ENCODE data around the gene SIGLEC7. TPM values are rescaled to one million over a fixed set of nuclear protein-coding genes. Genes with fewer than 3 reads are reported as not detected.

SIGLEC7 gene
- total RNA-seq, 6 experiments from 2014 or later: 2.4 to 7.3 (median 3.9) TPM

- ATAC-seq (no peak), DNase-seq (peak in 1 of 3 donors; percentile 45)
- H3K9me3 ChIP-seq: no peaks in the 10 kb centered on the region
- TF ChIP-seq, protein P1, sequence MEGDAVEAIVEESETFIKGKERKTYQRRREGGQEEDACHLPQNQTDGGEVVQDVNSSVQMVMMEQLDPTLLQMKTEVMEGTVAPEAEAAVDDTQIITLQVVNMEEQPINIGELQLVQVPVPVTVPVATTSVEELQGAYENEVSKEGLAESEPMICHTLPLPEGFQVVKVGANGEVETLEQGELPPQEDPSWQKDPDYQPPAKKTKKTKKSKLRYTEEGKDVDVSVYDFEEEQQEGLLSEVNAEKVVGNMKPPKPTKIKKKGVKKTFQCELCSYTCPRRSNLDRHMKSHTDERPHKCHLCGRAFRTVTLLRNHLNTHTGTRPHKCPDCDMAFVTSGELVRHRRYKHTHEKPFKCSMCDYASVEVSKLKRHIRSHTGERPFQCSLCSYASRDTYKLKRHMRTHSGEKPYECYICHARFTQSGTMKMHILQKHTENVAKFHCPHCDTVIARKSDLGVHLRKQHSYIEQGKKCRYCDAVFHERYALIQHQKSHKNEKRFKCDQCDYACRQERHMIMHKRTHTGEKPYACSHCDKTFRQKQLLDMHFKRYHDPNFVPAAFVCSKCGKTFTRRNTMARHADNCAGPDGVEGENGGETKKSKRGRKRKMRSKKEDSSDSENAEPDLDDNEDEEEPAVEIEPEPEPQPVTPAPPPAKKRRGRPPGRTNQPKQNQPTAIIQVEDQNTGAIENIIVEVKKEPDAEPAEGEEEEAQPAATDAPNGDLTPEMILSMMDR (IDR thresholded peaks at IDR 0.05): no peak
- TF ChIP-seq POLR2A (IDR thresholded peaks at IDR 0.05): no peak
- H3K27ac ChIP-seq: peak overlapping the region; percentile 40 to 81 (median 60)
- H3K4me3 ChIP-seq: peak overlapping the region; percentile 16 to 33 (median 16)
- no peaks in the 10 kb centered on the region for H3K27me3 ChIP-seq
- 70% methylated on average over 2 of the region's 16 CpGs for WGBS (ENCODE audit: insufficient coverage, low coverage, low lambda C conversion rate, missing lambda C conversion rate)
- no peaks in the 10 kb centered on the region for H3K4me1 ChIP-seq
- H3K36me3 ChIP-seq: no peaks in the 10 kb centered on the region
- intact Hi-C loops (cut with DNase I): no loop called here
These were observed 16.6 kb upstream of the SIGLEC7 start for GRCh38 chr19:51125421-51126075.

GRCh38 chr19:51127032-51127431 is 15.1 kb upstream of the SIGLEC7 start:
- no peaks in the 10 kb centered on the region for H3K9me3 ChIP-seq
- no peaks in the 10 kb centered on the region for H3K36me3 ChIP-seq
- WGBS (ENCODE audit: insufficient coverage, low coverage, low lambda C conversion rate, missing lambda C conversion rate): 42% methylated on average over 2 of the region's 6 CpGs
- H3K4me3 ChIP-seq: peak overlapping the region in 2 of 3 donors; percentile 18 to 33
- DNase-seq (peak in 1 of 3 donors; percentile 44), ATAC-seq (no peak)
- TF ChIP-seq, protein P1 (IDR thresholded peaks at IDR 0.05): no peak
- TF ChIP-seq POLR2A (IDR thresholded peaks at IDR 0.05): no peak
- H3K27me3 ChIP-seq: no peaks in the 10 kb centered on the region
- H3K27ac ChIP-seq: peak overlapping the region in 2 of 3 donors; percentile 36 to 81
- intact Hi-C loops (cut with DNase I): no loop called here
- H3K4me1 ChIP-seq: no peaks in the 10 kb centered on the region

- H3K27me3 ChIP-seq: no peaks in the 10 kb centered on the region
- H3K9me3 ChIP-seq: no peaks in the 10 kb centered on the region
- intact Hi-C loops (cut with DNase I): no loop called here
- ATAC-seq (peak; percentile 7 to 46 (median 38)), DNase-seq (peak in 1 of 3 donors; percentile 45)
- H3K4me1 ChIP-seq: no peaks in the 10 kb centered on the region
- no peak overlapping the region for H3K4me3 ChIP-seq
- peak overlapping the region; percentile 36 to 81 (median 50) for H3K27ac ChIP-seq
- H3K36me3 ChIP-seq: no peaks in the 10 kb centered on the region
- WGBS (ENCODE audit: insufficient coverage, low coverage, low lambda C conversion rate, missing lambda C conversion rate): 12% methylated on average over 4 of the region's 4 CpGs
- TF ChIP-seq, protein P1 (IDR thresholded peaks at IDR 0.05): no peak
- TF ChIP-seq POLR2A (IDR thresholded peaks at IDR 0.05): peak; percentile 63
These were observed 14.3 kb upstream of the SIGLEC7 start for GRCh38 chr19:51127755-51128154.

- TF ChIP-seq, protein P1 (IDR thresholded peaks at IDR 0.05): no peak
- H3K36me3 ChIP-seq: no peaks in the 10 kb centered on the region
- DNase-seq (peak in 1 of 3 donors; percentile 44), ATAC-seq (no peak)
- H3K9me3 ChIP-seq: no peaks in the 10 kb centered on the region
- H3K27ac ChIP-seq: peak overlapping the region; percentile 50 to 57 (median 51)
- intact Hi-C loops (cut with DNase I): no loop called here
- H3K4me3 ChIP-seq: no peak overlapping the region
- H3K27me3 ChIP-seq: no peaks in the 10 kb centered on the region
- no peaks in the 10 kb centered on the region for H3K4me1 ChIP-seq
- no CpG with 5 or more reads among the region's 7 CpGs for WGBS (ENCODE audit: insufficient coverage, low coverage, low lambda C conversion rate, missing lambda C conversion rate)
These were observed 13.9 kb upstream of the SIGLEC7 start for GRCh38 chr19:51128227-51128626.
